ENCODE data around the gene SLC44A5.

SLC44A5 gene

DNA sequence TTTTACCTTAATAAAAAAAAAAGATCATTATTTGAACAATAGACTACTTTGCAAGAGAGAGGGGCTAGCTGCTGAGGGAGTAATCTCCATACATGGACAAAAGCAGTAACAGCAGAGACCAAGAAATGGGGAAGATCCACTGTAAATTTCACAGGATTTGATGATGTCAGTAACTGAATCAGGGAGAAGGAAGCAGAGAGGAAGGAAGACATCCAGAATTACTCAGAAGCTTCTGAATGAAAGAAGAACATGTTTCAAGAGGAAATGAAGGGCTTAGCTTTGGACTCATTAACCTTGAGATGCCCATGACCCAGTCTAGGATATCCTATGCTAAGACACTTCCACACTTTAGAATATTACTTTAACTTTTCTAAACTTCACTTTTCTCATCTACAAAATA, 60.4 kb downstream of the SLC44A5 start:
- Histone ChIP-seq H3K79me2 (ENCODE audit: insufficient read depth, low read length) (no peaks in the 10 kb centered on the region), H3K9me3 (ENCODE audit: insufficient read depth, low read depth, low read length) (no peaks in the 10 kb centered on the region), H3K36me3 (ENCODE audit: insufficient read depth, low read length) (no peaks in the 10 kb centered on the region), H3K4me1 (ENCODE audit: insufficient read depth, low read length, poor library complexity, severe bottlenecking) (no peaks in the 10 kb centered on the region), H3K9me2 (replicated peaks; ENCODE audit: low read depth, low read length) (no peaks in the 10 kb centered on the region), H4K20me1 (ENCODE audit: insufficient read depth, low read length, poor library complexity, severe bottlenecking) (no peaks in the 10 kb centered on the region), H3K9ac (ENCODE audit: low read depth, low read length, poor library complexity, severe bottlenecking) (no peak overlapping the region), H3K27me3 (ENCODE audit: insufficient read depth, low read length, poor library complexity, severe bottlenecking) (no peaks in the 10 kb centered on the region), H3K4me3 (ENCODE audit: low read length, poor library complexity, severe bottlenecking) (no peak overlapping the region), H3K4me2 (ENCODE audit: low read depth, low read length, poor library complexity, severe bottlenecking) (no peak overlapping the region), H2AFZ (ENCODE audit: low read length) (no peak overlapping the region), H3F3A (ENCODE audit: low read depth) (no peaks in the 10 kb centered on the region)
- TF ChIP-seq, protein P1, sequence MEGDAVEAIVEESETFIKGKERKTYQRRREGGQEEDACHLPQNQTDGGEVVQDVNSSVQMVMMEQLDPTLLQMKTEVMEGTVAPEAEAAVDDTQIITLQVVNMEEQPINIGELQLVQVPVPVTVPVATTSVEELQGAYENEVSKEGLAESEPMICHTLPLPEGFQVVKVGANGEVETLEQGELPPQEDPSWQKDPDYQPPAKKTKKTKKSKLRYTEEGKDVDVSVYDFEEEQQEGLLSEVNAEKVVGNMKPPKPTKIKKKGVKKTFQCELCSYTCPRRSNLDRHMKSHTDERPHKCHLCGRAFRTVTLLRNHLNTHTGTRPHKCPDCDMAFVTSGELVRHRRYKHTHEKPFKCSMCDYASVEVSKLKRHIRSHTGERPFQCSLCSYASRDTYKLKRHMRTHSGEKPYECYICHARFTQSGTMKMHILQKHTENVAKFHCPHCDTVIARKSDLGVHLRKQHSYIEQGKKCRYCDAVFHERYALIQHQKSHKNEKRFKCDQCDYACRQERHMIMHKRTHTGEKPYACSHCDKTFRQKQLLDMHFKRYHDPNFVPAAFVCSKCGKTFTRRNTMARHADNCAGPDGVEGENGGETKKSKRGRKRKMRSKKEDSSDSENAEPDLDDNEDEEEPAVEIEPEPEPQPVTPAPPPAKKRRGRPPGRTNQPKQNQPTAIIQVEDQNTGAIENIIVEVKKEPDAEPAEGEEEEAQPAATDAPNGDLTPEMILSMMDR (conservative IDR thresholded peaks at IDR 0.05; ENCODE audit: low read length): no peak
- TF ChIP-seq EZH2phosphoT487 (IDR thresholded peaks at IDR 0.05; ENCODE audit: borderline replicate concordance): no peak

DNA sequence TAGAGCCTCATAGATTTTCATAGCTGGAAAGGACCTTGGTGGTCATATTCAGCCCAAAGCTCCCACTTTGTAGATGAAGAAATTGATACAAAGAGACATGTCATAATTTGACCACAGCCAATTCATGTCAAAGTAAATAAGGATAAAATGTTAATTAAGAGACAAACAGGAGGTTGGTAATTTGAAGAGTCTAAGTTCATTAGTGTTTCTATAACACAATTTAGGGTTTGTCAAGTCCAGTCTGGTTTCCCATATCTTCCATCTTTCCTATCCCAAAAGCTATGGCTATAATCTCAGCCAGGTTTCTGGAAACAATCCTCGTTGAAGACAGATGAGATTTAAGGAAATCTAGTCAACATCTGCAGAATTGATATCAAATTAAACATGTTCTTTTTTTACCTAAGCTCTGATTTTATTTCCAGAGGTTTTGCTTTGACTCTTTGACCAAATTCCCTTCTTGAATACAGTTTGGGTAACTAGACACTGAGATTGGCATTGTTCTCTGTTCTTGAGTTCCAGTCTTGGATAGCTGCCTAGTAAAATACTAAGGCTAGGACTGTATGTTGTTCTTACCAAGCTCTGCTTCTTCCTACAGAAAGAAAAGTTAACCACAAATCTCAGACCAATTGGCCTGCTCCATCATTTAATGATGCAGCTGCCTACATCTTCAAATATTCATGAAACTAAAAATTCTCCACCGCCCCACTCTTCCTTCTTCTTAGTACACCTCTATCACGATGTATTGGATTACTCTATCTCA, 62.0 kb downstream of the SLC44A5 start:
- Histone ChIP-seq H3K4me2 (ENCODE audit: low read depth, low read length, poor library complexity, severe bottlenecking) (no peak overlapping the region), H3K36me3 (ENCODE audit: insufficient read depth, low read length) (no peaks in the 10 kb centered on the region), H3K9me3 (ENCODE audit: insufficient read depth, low read depth, low read length) (no peaks in the 10 kb centered on the region), H3K4me1 (ENCODE audit: insufficient read depth, low read length, poor library complexity, severe bottlenecking) (no peaks in the 10 kb centered on the region), H4K20me1 (ENCODE audit: insufficient read depth, low read length, poor library complexity, severe bottlenecking) (no peaks in the 10 kb centered on the region), H3K79me2 (ENCODE audit: insufficient read depth, low read length) (no peaks in the 10 kb centered on the region), H3K4me3 (ENCODE audit: low read length, poor library complexity, severe bottlenecking) (no peak overlapping the region), H3K9ac (ENCODE audit: low read depth, low read length, poor library complexity, severe bottlenecking) (no peak overlapping the region), H3K27me3 (ENCODE audit: insufficient read depth, low read length, poor library complexity, severe bottlenecking) (no peaks in the 10 kb centered on the region), H3K9me2 (replicated peaks; ENCODE audit: low read depth, low read length) (no peaks in the 10 kb centered on the region), H2AFZ (ENCODE audit: low read length) (no peak overlapping the region), H3F3A (ENCODE audit: low read depth) (no peaks in the 10 kb centered on the region)
- TF ChIP-seq, protein P1 (conservative IDR thresholded peaks at IDR 0.05; ENCODE audit: low read length): no peak
- no peak for TF ChIP-seq EZH2phosphoT487 (IDR thresholded peaks at IDR 0.05; ENCODE audit: borderline replicate concordance)

DNA sequence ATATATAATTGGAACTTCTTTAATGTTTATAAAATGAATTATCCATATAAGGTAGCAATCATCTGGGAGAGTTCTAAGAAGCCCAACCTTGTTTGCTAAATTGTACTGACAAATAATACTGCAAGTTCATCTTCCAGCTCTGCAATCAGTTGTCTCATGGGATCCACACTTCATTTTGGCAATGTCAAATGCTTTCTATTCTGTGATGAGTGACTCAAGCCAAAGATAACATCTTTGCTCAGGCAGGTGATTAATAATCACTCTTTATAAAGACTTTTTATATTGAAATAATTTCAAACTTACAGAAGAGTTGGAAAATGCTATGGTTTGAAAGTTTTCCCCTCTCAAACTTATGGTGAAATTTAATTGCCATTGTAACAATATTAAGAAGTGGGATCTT, 67.2 kb downstream of the SLC44A5 start:
- no peaks in the 10 kb centered on the region for H3K36me3 ChIP-seq (ENCODE audit: insufficient read depth, low read length)
- no peak overlapping the region for H3K9ac ChIP-seq (ENCODE audit: low read depth, low read length, poor library complexity, severe bottlenecking)
- H3K4me3 ChIP-seq (ENCODE audit: low read length, poor library complexity, severe bottlenecking): no peak overlapping the region
- H3K79me2 ChIP-seq (ENCODE audit: insufficient read depth, low read length): no peaks in the 10 kb centered on the region
- no peak overlapping the region for H3K4me2 ChIP-seq (ENCODE audit: low read depth, low read length, poor library complexity, severe bottlenecking)
- H3K4me1 ChIP-seq (ENCODE audit: insufficient read depth, low read length, poor library complexity, severe bottlenecking): peaks cover 9% of the 10 kb centered on the region
- no peaks in the 10 kb centered on the region for H3F3A ChIP-seq (ENCODE audit: low read depth)
- no peaks in the 10 kb centered on the region for H4K20me1 ChIP-seq (ENCODE audit: insufficient read depth, low read length, poor library complexity, severe bottlenecking)
- no peak for TF ChIP-seq EZH2phosphoT487 (IDR thresholded peaks at IDR 0.05; ENCODE audit: borderline replicate concordance)
- TF ChIP-seq, protein P1 (conservative IDR thresholded peaks at IDR 0.05; ENCODE audit: low read length): no peak
- H3K9me3 ChIP-seq (ENCODE audit: insufficient read depth, low read depth, low read length): no peaks in the 10 kb centered on the region
- no peaks in the 10 kb centered on the region for H3K9me2 ChIP-seq (replicated peaks; ENCODE audit: low read depth, low read length)
- H3K27me3 ChIP-seq (ENCODE audit: insufficient read depth, low read length, poor library complexity, severe bottlenecking): no peaks in the 10 kb centered on the region
- no peak overlapping the region for H2AFZ ChIP-seq (ENCODE audit: low read length)
